PFSK-1 (cell line): Measurements from ENCODE around the gene COLEC11.

ENCODE experiments used
- FOXP2 ChIP-seq: optimal IDR thresholded peaks from 2 replicates; pipeline ENCODE3; 2011; ENCODE audit warnings: borderline replicate concordance, control low read depth, inconsistent platforms; ENCODE audit not compliant: insufficient read depth; ENCODE audit errors: extremely low read length, extremely low read depth
- POLR2AphosphoS5 ChIP-seq: IDR thresholded peaks from 2 replicates; pipeline ENCODE4 v1.6.1; 2012; ENCODE audit warnings: low read depth, mild to moderate bottlenecking, control low read depth, low read length, moderate library complexity
- REST ChIP-seq, 2 experiments: IDR thresholded peaks; 2 replicates each; pipeline versions ENCODE4 v1.6.1 to v1.8.0; 2011 to 2012; ENCODE audit warnings: low read depth in 2 of 2, low read length in 2 of 2, control low read depth in 1 of 2, inconsistent platforms in 1 of 2, mild to moderate bottlenecking in 1 of 2, moderate library complexity in 1 of 2; ENCODE audit not compliant: insufficient read depth in 1 of 2
- SIN3A ChIP-seq: IDR thresholded peaks from 2 replicates; pipeline ENCODE4 v1.6.1; 2012; ENCODE audit warnings: mild to moderate bottlenecking, low read length, moderate library complexity, borderline replicate concordance; ENCODE audit not compliant: insufficient read depth
- TAF1 ChIP-seq: IDR thresholded peaks from 2 replicates; pipeline ENCODE4 v1.6.1; 2012; ENCODE audit warnings: low read length, control low read depth, borderline replicate concordance; ENCODE audit not compliant: insufficient read depth

- no peak for TF ChIP-seq POLR2AphosphoS5
- no peak for TF ChIP-seq SIN3A
- no peak for TF ChIP-seq TAF1
- no peak for TF ChIP-seq REST (IDR thresholded peaks at IDR 0.05; ENCODE audit: insufficient read depth in 1 of 2, low read depth in 2 of 2, low read length in 2 of 2)
- TF ChIP-seq FOXP2: no peak
Observed at GRCh38 chr2:3680548-3681345, 85.8 kb downstream of the COLEC11 start.
